GM19438 (cell line): ENCODE measurements around the gene CSTPP1.
"Not testable (repeated sequence)": the region's sequence is repeated elsewhere in the genome, so short reads cannot be mapped to it uniquely, and the experiment has no call there.

Experiments
- ATAC-seq: cut with Tn5 transposase; IDR thresholded peaks from one replicate; pipeline ENCODE4 v1.9.1; 2021; ENCODE audit warnings: low read depth; ENCODE audit not compliant: unreplicated experiment

The CSTPP1 gene

GRCh38 chr11:46987183-46987582 lies 50.6 kb downstream of the CSTPP1 start:
- no peak for ATAC-seq

DNA sequence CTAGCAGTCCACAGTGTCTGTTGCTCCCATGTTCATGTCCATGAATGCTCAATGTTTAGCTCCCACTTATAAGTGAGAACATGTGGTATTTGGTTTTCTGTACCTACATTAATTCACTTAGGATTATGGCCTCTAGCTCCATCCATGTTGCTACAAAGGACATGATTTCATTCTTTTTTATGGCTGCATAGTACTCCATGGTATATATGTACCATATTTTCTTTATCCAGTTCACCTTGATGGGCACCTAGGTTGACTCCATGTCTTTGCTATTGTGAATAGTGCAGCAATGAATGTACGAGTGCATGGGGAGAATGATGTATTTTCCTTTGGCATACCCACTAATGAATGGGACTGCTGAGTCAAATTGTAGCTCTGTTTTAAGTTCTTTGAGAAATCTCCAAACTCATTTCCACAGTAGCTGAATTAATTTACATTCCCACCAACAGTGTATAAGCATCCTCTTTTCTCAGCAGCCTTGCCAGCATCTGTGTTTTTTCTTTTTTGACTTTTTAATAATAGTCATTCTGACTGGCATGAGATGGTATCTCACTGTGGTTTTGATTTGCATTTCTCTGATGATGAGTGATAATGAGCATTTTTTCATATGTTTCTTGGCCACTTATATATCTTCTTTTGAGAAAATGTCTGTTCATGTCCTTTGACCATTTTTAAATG lies 53.4 kb downstream of the CSTPP1 start:
- ATAC-seq: not testable (repeated sequence)

- ATAC-seq: no peak
These were observed 54.8 kb downstream of the CSTPP1 start for GRCh38 chr11:46991391-46991790.

DNA sequence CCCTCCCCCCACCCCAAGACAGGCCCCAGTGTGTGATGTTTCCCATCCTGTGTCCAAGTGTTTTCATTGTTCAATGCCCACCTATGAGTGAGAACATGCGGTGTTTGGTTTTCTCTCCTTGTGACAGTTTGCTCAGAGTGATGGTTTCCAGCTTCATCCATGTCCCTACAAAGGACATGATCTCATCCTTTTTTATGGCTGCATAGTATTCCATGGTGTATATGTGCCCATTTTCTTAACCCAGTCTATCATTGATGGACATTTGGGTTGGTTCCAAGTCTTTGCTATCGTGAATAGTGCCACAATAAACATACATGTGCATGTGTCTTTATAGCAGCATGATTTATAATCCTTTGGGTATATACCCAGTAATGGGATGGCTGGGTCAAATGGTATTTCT lies 55.8 kb downstream of the CSTPP1 start:
- ATAC-seq: not testable (repeated sequence)

DNA sequence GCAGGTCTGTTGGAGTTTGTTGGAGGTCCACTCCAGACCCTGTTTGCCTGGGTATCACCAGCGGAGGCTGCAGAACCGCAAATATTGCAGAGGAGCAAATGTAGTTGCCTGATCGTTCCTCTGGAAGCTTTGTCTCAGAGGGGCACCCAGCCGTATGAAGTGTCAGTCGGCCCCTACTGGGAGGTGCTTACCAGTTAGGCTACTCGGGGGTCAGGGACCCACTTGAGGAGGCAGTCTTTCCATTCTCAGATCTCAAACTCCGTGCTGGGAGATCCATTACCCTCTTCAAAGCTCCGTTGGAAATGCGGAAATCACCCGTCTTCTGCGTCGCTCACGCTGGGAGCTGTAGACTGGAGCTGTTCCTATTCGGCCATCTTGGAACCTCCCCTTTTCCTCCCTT lies 61.2 kb downstream of the CSTPP1 start:
- ATAC-seq: not testable (repeated sequence)

- no peak for ATAC-seq
These were observed 62.7 kb downstream of the CSTPP1 start for GRCh38 chr11:46999217-46999616.

DNA sequence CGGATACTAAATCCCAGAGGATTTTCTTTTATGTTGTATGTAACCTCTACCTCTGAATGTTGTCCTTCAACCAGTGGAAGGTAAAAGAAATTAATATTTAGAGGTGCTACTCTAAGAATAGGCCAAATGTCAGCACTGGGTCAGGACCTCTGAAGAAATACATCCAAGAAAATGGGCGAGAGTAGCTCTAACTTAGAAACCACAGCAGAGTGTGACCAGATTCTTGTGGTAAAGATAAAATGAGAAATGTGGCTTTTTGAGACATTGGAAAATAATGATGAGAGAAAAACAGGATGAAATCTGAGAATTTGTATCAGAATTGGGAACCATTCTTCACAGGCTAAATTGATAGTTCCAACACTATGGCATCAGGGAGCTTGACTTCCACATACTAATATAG lies 63.5 kb downstream of the CSTPP1 start:
- ATAC-seq: no peak

DNA sequence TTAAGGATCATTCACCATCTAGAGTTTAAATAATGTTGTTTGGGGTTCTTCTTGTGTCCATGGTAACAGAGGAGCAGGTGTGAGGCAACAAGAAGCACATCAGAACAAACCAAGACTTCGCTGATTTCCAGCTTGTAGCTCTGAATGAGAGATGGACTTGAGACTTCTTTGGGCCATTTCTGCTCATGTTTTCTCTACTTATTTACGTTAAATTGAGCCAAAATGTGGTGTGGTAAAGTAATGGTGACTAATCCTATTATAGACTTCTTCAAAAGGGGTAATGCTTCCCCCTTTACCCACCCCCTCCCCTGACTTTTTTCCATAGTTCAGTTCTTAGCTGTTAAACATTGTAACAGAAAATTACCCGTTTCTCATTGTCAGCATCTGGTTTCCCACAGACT lies 65.2 kb downstream of the CSTPP1 start:
- ATAC-seq: no peak

- no peak for ATAC-seq
These were observed 65.8 kb downstream of the CSTPP1 start for GRCh38 chr11:47002390-47002789.

GRCh38 chr11:47003180-47003877 lies 66.8 kb downstream of the CSTPP1 start:
- no peak for ATAC-seq

GRCh38 chr11:47004595-47005033 lies 68.1 kb downstream of the CSTPP1 start:
- ATAC-seq: no peak

- ATAC-seq: no peak
These were observed 68.9 kb downstream of the CSTPP1 start for GRCh38 chr11:47005441-47005840.

- ATAC-seq: no peak
These were observed 71.0 kb downstream of the CSTPP1 start for GRCh38 chr11:47007579-47007978.

GRCh38 chr11:47010179-47010578 lies 73.6 kb downstream of the CSTPP1 start:
- ATAC-seq: no peak

DNA sequence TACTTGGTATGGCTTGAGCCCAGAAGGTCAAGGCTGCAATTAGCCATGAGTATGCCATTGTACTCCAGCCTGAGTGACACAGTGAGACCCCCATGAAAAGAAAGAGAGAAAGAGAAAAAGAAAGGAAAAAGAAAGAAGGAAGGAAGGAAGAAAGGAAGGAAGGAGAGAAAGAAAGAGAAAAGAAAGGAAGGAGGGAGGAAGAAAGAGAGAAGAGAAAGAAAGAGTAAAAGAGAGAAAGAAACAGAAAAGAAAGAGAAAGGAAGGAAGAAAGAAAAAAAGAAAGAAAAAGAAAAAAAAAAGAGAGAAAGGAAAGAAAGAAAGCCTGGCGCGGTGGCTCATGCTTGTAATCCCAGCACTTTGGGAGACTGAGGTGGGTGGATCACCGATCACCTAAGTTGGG lies 77.5 kb downstream of the CSTPP1 start:
- ATAC-seq: no peak

DNA sequence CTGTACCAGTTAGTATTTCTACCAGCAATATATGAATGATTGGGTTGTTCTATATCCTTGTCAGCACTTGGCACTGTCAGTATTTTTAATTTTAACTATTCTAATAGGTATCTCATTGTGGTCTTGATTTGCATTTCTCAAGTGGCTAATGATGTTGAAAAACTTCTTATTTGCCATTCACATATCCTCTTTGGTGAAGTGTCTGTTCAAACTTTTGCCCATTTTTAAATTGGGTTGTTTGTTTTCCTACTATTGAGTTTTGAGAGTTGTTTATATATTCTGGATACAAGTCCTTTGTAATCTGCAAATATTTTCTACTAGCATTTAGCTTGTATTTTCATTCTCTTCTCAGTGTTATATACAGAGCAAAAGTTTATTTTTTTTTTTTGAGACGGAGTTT lies 82.1 kb downstream of the CSTPP1 start:
- no peak for ATAC-seq

DNA sequence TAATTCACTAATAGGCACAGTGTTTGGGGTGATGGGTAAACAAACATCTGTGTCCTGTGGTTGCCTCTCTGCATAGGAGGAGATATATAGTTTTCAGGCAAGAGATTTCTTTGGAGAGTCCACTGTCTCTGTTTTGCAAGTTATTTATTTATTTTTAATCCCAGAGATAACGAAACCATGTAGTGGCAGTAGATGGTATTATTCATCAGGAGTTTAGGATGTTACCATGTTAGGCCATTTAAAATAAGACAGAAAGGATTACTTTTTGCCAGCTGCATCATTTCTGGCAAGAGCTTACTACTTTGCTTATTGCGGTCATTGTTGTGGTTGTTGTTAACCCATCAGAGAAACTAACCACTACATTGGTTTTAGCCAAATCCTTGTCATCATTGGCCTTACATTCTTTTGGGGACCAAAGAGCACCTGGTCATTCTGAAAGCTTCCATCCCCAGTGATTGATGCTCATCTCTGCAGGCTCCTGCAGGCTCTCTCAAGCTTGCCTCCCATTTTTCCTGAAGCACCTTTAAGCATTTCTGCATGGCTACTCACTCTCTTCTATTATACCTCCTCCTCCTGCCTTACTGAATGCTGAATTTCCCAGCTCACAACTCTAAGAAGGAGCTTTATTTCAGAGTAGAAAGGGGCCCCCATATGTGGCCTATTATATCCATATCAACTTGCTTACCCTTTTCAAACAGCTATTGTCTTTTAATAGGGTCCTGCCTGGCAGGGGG lies 84.4 kb downstream of the CSTPP1 start:
- ATAC-seq: no peak

GRCh38 chr11:47021527-47021818 lies 84.9 kb downstream of the CSTPP1 start:
- no peak for ATAC-seq

DNA sequence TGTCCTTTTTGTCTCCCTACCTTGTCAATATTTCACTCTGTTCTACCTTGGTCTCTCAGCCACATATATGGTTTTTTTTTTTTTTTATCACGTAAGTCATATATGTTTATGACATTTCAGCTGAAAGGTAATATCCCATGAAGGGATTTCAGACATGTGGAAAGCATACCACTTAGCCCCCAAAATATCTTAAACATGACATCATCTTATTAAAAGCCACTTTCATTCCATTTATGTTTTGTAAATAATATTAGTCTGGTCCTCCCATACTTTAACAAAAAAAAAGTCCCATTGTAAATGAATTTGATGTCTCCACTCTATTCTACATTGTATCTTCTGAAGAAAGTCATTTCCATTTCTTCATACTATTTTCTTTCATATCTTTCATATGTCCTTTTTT lies 85.4 kb downstream of the CSTPP1 start:
- ATAC-seq: no peak

GRCh38 chr11:47028195-47029093 lies 91.9 kb downstream of the CSTPP1 start:
- no peak for ATAC-seq

GRCh38 chr11:47033439-47033838 lies 96.9 kb downstream of the CSTPP1 start:
- ATAC-seq: no peak
